Mesenchymal stem cell (in vitro differentiated cells and primary cell): Measurements from ENCODE around the gene CNKSR2.

Experiments used
- DNase-seq: peaks from one replicate; pipeline ENCODE4 v3.0.0-alpha.2; 2013
- H2AFZ ChIP-seq: one replicate; pipeline ENCODE4 v1.6.1; 2013; ENCODE audit warnings: low read depth, mild to moderate bottlenecking, control low read depth, inconsistent platforms, low read length, moderate library complexity
- H2AK5ac ChIP-seq: 2 replicates; pipeline ENCODE4 v1.6.1; 2013; ENCODE audit warnings: low read length, moderate library complexity, mild to moderate bottlenecking, inconsistent platforms; ENCODE audit not compliant: severe bottlenecking
- H2BK120ac ChIP-seq: one replicate; pipeline ENCODE4 v1.6.1; 2013; ENCODE audit warnings: low read depth, mild to moderate bottlenecking, inconsistent platforms, low read length, moderate library complexity
- H2BK12ac ChIP-seq, 2 experiments: one replicate each; pipeline ENCODE4 v1.6.1; 2013; ENCODE audit warnings: inconsistent platforms in 2 of 2, low read length in 2 of 2, mild to moderate bottlenecking in 2 of 2, moderate library complexity in 2 of 2, control low read depth in 1 of 2
- H2BK15ac ChIP-seq: one replicate; pipeline ENCODE4 v1.6.1; 2013; ENCODE audit warnings: mild to moderate bottlenecking, low read depth, inconsistent platforms; ENCODE audit not compliant: poor library complexity, severe bottlenecking
- H2BK5ac ChIP-seq: 2 replicates; pipeline ENCODE4 v1.6.1; 2013; ENCODE audit warnings: low read depth, mild to moderate bottlenecking, low read length, control low read depth, inconsistent platforms; ENCODE audit not compliant: poor library complexity, severe bottlenecking
- H3K14ac ChIP-seq, 2 experiments: one replicate each; pipeline ENCODE4 v1.6.1; 2013; ENCODE audit warnings: inconsistent platforms in 2 of 2, low read length in 2 of 2, control low read depth in 1 of 2, mild to moderate bottlenecking in 1 of 2, moderate library complexity in 1 of 2
- H3K18ac ChIP-seq, 2 experiments: one replicate each; pipeline ENCODE4 v1.6.1; 2013; ENCODE audit warnings: inconsistent platforms in 2 of 2, low read length in 2 of 2, control low read depth in 1 of 2, low read depth in 1 of 2, mild to moderate bottlenecking in 1 of 2
- H3K23ac ChIP-seq, 2 experiments: one replicate each; pipeline ENCODE4 v1.6.1; 2013; ENCODE audit warnings: inconsistent platforms in 2 of 2, low read length in 2 of 2, mild to moderate bottlenecking in 2 of 2, moderate library complexity in 2 of 2, control low read depth in 1 of 2
- H3K27ac ChIP-seq: 2 replicates; pipeline ENCODE4 v1.5.1; 2013; ENCODE audit warnings: mild to moderate bottlenecking, moderate library complexity, low read length, control low read depth, inconsistent platforms; ENCODE audit not compliant: poor library complexity, severe bottlenecking
- H3K27me3 ChIP-seq, 2 experiments: 2 replicates each; pipeline versions ENCODE4 v1.6.1 to v1.7.0; 2013; ENCODE audit warnings: low read length in 2 of 2, mild to moderate bottlenecking in 2 of 2, moderate library complexity in 2 of 2, control low read depth in 1 of 2, inconsistent platforms in 1 of 2; ENCODE audit not compliant: control insufficient read depth in 1 of 2, insufficient read depth in 1 of 2
- H3K36me3 ChIP-seq, 2 experiments: 2 replicates each; pipeline versions ENCODE4 v1.6.1 to v1.7.0; 2013; ENCODE audit warnings: low read length in 2 of 2, control low read depth in 1 of 2, inconsistent platforms in 1 of 2, low read depth in 1 of 2, mild to moderate bottlenecking in 1 of 2; ENCODE audit not compliant: insufficient read depth in 2 of 2, control insufficient read depth in 1 of 2
- H3K4ac ChIP-seq, 2 experiments: one replicate each; pipeline ENCODE4 v1.6.1; 2013; ENCODE audit warnings: inconsistent platforms in 2 of 2, low read length in 2 of 2, mild to moderate bottlenecking in 2 of 2, moderate library complexity in 2 of 2, control low read depth in 1 of 2, low read depth in 1 of 2
- H3K4me1 ChIP-seq: 2 replicates; pipeline ENCODE4 v1.6.1; 2013; ENCODE audit warnings: low read depth, low read length, control low read depth; ENCODE audit not compliant: control insufficient read depth, insufficient read depth
- H3K4me2 ChIP-seq: 2 replicates; pipeline ENCODE4 v1.6.1; 2013; ENCODE audit warnings: low read length, mild to moderate bottlenecking, inconsistent platforms; ENCODE audit not compliant: poor library complexity, severe bottlenecking
- H3K4me3 ChIP-seq, 2 experiments: 2 replicates each; pipeline versions ENCODE4 v1.5.1 to v1.7.0; 2013; ENCODE audit warnings: low read length in 2 of 2, mild to moderate bottlenecking in 2 of 2, control low read depth in 1 of 2, low read depth in 1 of 2; ENCODE audit not compliant: insufficient read depth in 1 of 2
- H3K79me1 ChIP-seq: replicated peaks from 2 replicates; pipeline ENCODE4 v1.6.1; 2013; ENCODE audit warnings: mild to moderate bottlenecking, control low read depth, low read length, inconsistent platforms; ENCODE audit not compliant: poor library complexity, severe bottlenecking
- H3K9ac ChIP-seq: 2 replicates; pipeline ENCODE4 v1.7.0; 2013; ENCODE audit warnings: mild to moderate bottlenecking, low read length, moderate library complexity
- H3K9me3 ChIP-seq: 2 replicates; pipeline ENCODE4 v1.7.0; 2013; ENCODE audit warnings: mild to moderate bottlenecking, low read length; ENCODE audit not compliant: control insufficient read depth
- H4K8ac ChIP-seq: one replicate; pipeline ENCODE4 v1.6.1; 2013; ENCODE audit warnings: inconsistent platforms, mild to moderate bottlenecking, low read length, moderate library complexity
- H4K91ac ChIP-seq: one replicate; pipeline ENCODE4 v1.6.1; 2013; ENCODE audit warnings: mild to moderate bottlenecking, low read length, inconsistent platforms
- WGBS: methylation state at CpG from one replicate; pipeline ENCODE4 v1.1.7; 2013; ENCODE audit warnings: mixed read lengths; 5-methylcytosine and 5-hydroxymethylcytosine counted together

The CNKSR2 gene

DNA sequence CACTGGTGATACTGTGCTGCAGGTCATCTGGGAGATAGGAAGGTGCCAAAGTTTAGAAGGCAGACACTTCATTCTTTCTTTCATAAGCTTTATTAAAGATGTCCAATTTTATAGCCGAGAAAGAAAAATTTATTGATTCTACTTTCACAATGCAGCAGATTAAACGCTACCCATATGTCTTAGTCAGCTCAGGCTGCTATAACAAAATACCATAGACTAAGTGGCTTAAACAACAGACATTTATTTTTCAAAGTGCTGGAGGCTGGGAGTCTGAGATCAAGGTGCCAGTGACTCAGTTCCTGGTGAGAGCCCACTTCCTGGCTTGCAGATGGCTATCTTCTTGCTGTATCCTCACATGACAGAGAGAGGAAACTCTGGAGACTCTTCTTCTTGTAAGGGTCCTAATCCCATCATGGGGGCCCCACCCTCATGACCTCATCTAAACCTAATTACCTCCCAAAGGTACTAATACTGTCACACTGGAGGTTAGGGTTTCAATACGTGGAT is 317.3 kb downstream of the CNKSR2 start:
- H2BK12ac ChIP-seq: no peak overlapping the region
- no peaks in the 10 kb centered on the region for H3K27me3 ChIP-seq
- H2AFZ ChIP-seq: no peak overlapping the region
- H3K4me3 ChIP-seq: no peak overlapping the region
- H4K91ac ChIP-seq: no peak overlapping the region
- no peak overlapping the region for H2BK15ac ChIP-seq
- no peaks in the 10 kb centered on the region for H3K9me3 ChIP-seq
- H3K4me1 ChIP-seq: no peaks in the 10 kb centered on the region
- no peak overlapping the region for H2AK5ac ChIP-seq
- no peak overlapping the region for H3K4ac ChIP-seq
- no peak overlapping the region for H3K23ac ChIP-seq
- no peak overlapping the region for H3K9ac ChIP-seq
- no peak overlapping the region for H3K27ac ChIP-seq
- H3K18ac ChIP-seq: no peak overlapping the region
- 56% methylated on average over 2 of the region's 3 CpGs for WGBS
- H3K36me3 ChIP-seq: no peaks in the 10 kb centered on the region
- H3K14ac ChIP-seq: no peak overlapping the region
- no peak for DNase-seq
- H2BK5ac ChIP-seq: no peak overlapping the region
- H3K79me1 ChIP-seq: no peaks in the 10 kb centered on the region
- H4K8ac ChIP-seq: no peak overlapping the region
- H3K4me2 ChIP-seq: no peak overlapping the region
- H2BK120ac ChIP-seq: no peak overlapping the region

DNA sequence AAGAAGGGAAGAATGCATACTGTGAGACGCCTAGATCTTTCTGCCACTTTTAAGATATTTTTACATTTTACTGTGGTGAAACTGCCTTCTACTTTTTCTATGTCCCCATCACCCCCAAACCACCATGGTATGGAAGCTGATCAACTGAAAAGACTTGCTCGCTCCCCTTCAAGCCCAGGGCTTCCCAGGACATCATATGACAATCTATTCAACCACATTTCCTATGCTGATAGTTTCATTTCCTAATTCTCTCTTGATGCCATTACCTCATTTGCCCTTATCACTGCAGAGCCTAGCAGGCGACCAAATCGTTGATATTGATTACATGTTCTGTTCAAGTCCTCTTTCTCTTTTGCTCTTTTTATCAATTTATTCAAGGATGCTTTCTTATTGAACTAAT is 324.1 kb downstream of the CNKSR2 start:
- no peak overlapping the region for H3K4me3 ChIP-seq
- WGBS: 85% methylated on average over 3 of the region's 4 CpGs

DNA sequence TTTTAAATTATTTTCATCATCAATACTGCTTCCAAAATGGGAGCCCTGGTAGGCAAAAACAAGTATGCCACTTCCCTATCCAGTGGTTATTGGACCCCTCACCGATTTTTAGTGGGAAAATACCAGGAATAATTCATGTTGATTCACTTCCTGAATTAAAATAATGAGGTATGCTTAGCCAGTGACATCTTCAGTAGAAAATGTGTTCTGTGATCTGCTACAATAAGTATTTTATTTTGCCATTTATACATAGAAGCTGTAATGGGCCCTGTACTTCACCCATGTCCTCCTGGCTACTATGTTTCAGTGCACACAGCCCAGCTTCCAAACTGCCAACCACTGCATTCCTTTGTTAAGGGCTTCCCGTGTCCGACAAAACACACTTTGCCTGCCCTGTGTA is 324.9 kb downstream of the CNKSR2 start:
- Histone ChIP-seq H2AFZ (no peak overlapping the region), H3K9ac (no peak overlapping the region), H3K27me3 (no peaks in the 10 kb centered on the region), H4K8ac (no peak overlapping the region), H3K36me3 (no peaks in the 10 kb centered on the region), H3K14ac (no peak overlapping the region), H3K4ac (no peak overlapping the region), H3K79me1 (no peaks in the 10 kb centered on the region), H2BK12ac (no peak overlapping the region), H3K4me1 (no peaks in the 10 kb centered on the region), H2BK120ac (no peak overlapping the region), H3K23ac (no peak overlapping the region), H3K9me3 (no peaks in the 10 kb centered on the region), H2BK5ac (no peak overlapping the region), H2BK15ac (no peak overlapping the region), H3K18ac (no peak overlapping the region), H4K91ac (no peak overlapping the region), H3K4me2 (no peak overlapping the region), H2AK5ac (no peak overlapping the region), H3K27ac (no peak overlapping the region), H3K4me3 (no peak overlapping the region)
- DNase-seq: no peak
- WGBS: 93% methylated on average over 2 of the region's 3 CpGs

More for the DNA sequence above, 324.1 kb downstream of the CNKSR2 start:
- Histone ChIP-seq H3K4ac (no peak overlapping the region), H3K27me3 (no peaks in the 10 kb centered on the region), H3K18ac (no peak overlapping the region), H2AK5ac (no peak overlapping the region), H3K4me2 (no peak overlapping the region), H3K9me3 (no peaks in the 10 kb centered on the region), H3K27ac (no peak overlapping the region), H2BK12ac (no peak overlapping the region), H2AFZ (no peak overlapping the region), H3K14ac (no peak overlapping the region), H4K8ac (no peak overlapping the region), H3K9ac (no peak overlapping the region), H3K4me1 (no peaks in the 10 kb centered on the region), H3K23ac (no peak overlapping the region), H2BK5ac (no peak overlapping the region), H2BK15ac (no peak overlapping the region), H3K79me1 (no peaks in the 10 kb centered on the region), H3K36me3 (no peaks in the 10 kb centered on the region), H4K91ac (no peak overlapping the region), H2BK120ac (no peak overlapping the region)
- no peak for DNase-seq

DNA sequence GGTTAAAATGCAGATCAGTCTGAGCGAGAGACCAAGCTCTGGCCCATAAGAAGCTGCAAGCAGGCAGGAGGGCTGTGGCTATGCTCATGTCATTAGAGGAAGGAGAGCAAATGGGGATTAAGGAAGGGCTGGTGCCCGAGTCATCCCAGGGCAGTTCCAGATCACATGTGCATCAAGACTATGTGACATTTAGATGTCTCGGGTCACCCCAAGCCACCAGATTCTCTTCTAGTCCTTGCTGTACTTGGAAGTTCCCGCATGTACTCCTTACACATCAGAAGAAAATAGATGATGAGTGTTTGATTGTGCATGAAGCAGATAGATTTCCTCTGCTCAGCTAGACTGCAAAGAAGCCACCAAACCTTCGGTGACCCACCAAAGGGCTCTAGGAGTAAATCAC is 326.1 kb downstream of the CNKSR2 start:
- Histone ChIP-seq H3K23ac (no peak overlapping the region), H3K9me3 (no peaks in the 10 kb centered on the region), H2BK12ac (no peak overlapping the region), H3K27me3 (no peaks in the 10 kb centered on the region), H3K4me2 (no peak overlapping the region), H2BK120ac (no peak overlapping the region), H3K18ac (no peak overlapping the region), H4K91ac (no peak overlapping the region), H3K79me1 (no peaks in the 10 kb centered on the region), H3K4ac (no peak overlapping the region), H3K36me3 (no peaks in the 10 kb centered on the region), H3K9ac (no peak overlapping the region), H3K4me1 (no peaks in the 10 kb centered on the region), H2BK5ac (no peak overlapping the region), H3K4me3 (no peak overlapping the region), H2AK5ac (no peak overlapping the region), H3K14ac (no peak overlapping the region), H2BK15ac (no peak overlapping the region), H3K27ac (no peak overlapping the region), H2AFZ (no peak overlapping the region), H4K8ac (no peak overlapping the region)
- no peak for DNase-seq
- 90% methylated on average over 3 of the region's 5 CpGs for WGBS
